DMS114 treated with DMSO at 0.1 percent for 48 hours (cell line): ENCODE results near the gene CPED1.
A peak's percentile ranks its signal among the peaks of the same experiment; 100 is the strongest.

ENCODE experiments used
- DNase-seq: peaks from one replicate; lab custom pipeline; 2025; ENCODE audit not compliant: unreplicated experiment; lab: John Stamatoyannopoulos, UW

The CPED1 gene

DNA sequence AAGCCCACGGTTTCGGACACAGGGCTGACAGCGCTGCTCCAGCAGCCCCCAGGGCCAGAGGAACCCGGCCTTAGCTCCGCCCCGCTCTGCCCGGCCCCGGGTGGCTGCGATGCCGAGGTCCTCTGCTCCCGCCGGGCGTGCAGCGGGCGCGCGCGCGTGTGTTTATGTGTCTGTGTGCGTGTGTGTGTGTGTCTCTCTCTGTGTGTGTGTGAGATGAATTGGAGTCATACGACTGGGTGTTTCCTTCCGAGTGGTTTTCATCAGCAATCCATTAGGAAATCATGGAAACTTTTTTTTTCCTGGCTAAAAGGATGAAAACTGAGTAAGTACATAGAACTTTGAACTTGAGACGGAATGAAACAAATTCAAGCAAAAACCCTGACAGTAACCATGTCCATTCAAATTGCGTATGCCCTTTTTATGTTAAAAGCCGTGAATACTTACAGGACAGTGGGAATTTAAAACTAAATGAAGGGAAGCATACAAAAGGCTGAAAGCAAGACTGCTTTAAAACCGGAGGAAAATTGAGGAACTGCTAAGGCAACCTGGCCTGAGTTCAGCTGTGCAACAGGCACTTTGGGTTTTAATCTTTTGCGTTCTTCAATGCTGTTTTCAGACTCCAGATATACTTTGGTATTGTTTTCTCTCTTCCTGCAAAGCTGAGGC, at the start of gene CPED1:
Gene CPED1, plus strand, starts transcription at position 121 of the 666 bp plus-strand sequence. CDS start 911 bp downstream, outside the sequence.
- DNase-seq = no peak

DNA sequence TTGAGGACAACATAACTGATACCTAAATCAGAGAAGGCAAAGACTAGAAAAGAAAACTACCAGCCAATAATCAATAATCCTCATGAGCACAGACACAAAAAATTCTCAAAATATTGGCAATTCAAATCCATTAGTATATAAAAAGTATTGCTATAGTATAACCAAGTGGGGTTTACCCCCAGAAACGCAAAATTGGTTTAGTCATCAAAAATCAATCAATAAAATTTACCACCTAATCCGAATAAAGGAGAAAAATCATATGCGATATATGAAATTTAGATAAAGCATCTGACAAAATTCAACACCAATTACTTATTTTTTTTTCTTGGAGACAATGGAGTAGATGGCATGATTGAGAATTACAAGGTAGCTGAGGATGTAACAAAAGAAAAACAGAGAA, 49.2 kb upstream of the CPED1 start:
- DNase-seq = no peak

DNA sequence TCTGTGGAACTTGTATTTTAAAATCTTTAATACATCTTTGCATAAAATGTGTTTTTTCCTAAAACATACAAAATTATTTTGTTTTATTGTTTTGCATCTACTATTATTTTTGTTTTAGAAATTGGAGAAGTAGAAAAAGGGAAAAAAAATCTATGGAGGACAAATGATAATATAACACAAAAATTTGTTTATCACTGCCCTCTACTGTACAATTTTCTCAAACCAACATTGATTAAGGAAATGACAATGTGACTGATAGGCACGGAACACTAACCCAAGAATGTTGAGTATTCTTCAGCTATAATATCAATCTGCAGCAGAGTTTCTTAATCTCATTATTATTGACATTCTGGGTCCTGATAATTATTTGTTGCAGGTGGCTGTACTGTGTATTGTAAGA, 47.4 kb upstream of the CPED1 start:
- no peak for DNase-seq

DNA sequence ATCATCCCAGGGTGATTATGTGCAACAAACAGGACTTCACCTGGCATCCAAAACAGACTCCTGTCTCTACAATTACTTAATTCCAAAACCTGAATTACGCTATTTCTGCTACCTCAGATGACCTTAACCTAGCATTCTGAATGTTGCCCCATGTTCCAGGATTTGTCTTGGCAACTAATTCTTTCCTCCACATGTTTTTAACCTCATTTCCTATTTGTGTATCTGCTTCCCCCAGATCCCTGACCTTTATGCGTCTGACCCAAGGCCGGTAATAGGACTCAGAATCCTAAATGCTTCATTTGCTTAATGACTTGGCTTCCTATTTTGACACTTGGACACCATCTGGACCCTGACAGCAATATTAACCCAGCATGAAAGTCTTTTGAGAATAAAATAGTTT, 46.7 kb upstream of the CPED1 start:
- DNase-seq = no peak

DNA sequence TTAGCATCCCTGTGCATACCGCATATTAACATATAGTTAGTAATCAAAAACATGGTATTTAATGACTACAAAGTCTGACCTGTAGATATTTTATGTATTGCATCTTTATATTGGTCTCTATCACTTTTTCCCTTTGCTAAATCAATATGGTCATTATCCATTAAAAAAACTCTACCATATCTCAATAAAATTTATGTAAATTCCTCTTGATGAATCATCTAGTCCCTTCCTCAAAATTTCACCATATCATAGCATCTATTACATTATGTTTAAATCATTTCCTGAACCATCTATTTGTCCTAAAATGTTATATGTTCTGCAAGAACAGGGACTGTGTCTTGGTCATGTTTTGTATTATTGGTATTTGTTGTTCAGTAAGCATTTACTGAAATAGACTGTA, 45.6 kb upstream of the CPED1 start:
- no peak for DNase-seq

DNA sequence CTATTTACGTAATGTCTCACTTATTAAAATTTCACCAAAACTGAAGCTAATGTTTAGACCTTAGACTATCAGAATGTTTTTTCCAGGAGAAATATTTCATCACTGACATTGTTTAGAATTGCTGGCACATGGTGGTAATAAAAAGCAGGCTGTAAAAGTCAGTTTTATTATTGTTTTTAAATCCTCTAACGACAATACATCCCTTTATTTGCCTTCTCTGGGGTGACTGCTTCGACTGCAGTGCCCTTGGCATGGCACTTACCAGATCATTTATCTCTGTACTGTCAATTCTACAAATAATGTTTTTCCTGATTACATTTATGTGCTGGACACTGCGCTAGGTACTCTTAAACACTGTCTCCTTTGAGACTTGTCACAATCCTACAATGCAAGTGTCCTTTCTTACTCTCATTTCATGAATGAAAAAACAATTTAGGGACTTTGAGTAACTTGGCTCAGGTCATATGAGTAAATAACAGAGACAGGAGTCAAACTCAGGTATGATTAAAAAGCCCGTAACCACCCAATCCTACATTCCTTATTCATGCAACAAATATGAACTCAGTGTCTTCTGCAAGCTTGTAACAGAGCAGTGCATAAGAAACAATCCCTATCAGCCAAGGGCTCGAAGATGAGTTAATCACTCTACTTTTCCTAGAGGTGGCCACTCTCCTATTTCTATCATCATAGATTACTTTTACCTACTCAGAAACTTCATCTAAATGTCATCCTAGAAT, 43.5 kb upstream of the CPED1 start:
- no peak for DNase-seq

DNA sequence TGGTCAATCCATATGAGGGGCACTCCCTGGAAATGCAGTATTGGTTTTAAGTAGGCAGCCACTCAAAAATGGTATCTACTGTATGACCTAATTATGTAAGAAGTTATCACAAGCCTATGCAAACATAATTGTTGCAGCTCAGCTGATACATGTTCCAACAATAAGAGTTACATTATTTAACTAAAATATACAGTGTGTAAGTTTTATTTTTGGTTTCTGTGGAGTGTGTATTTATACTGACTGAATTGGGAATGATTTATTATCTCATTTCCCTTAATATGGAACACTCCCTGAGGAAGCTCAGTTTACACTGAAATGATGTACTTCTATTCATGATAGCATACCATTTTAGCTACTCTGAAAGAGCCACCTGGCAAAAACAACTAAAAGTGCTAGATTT, 40.5 kb upstream of the CPED1 start:
- DNase-seq = no peak

DNA sequence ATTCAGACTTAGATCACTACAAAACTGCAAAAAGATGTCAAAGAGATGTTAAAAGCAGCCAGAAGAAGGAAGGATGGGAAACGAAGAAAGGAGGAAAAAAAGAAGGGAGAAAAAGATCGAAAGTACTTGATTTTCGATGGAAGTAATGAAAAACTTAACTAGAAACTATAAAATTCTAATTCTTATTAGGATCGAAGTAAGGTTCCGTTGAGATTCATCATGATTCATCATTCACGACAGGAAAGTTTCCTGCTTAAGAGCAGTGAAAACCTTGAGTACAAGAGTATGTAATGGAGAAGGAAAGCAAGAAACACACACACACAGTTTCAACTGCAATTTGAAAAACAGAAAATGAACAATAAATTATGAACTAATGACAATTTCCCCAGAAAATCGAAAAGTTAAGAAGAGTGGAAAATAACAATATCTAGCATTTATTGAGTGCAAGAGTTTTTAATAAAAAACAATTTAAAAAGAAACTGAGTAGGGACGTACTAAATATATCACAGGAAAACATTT, 39.1 kb upstream of the CPED1 start:
- DNase-seq = no peak

DNA sequence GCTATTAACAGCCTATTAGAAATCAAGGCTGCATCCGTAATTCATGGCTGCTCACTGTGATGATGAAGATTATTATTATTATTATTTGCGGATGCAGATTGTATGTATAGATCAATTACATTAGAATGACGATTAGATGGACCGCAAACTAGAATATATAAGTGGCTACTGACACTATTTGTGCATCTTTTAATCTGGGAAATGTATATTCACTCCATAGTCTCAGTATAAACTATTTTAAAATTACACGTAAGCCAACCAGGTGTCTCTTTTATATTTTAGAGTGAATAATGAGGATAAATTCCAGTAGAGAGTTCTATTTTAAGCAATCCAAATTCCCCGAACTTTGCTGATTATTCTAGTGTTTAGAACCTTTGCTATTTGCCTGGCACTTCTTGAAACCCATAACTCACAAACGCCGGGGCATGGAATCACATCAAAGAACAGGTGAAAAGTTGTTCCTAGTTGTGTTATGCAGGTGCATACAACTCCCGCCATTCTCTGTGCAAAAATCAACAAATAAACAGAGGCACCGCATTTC, 38.4 kb upstream of the CPED1 start:
- DNase-seq = no peak

DNA sequence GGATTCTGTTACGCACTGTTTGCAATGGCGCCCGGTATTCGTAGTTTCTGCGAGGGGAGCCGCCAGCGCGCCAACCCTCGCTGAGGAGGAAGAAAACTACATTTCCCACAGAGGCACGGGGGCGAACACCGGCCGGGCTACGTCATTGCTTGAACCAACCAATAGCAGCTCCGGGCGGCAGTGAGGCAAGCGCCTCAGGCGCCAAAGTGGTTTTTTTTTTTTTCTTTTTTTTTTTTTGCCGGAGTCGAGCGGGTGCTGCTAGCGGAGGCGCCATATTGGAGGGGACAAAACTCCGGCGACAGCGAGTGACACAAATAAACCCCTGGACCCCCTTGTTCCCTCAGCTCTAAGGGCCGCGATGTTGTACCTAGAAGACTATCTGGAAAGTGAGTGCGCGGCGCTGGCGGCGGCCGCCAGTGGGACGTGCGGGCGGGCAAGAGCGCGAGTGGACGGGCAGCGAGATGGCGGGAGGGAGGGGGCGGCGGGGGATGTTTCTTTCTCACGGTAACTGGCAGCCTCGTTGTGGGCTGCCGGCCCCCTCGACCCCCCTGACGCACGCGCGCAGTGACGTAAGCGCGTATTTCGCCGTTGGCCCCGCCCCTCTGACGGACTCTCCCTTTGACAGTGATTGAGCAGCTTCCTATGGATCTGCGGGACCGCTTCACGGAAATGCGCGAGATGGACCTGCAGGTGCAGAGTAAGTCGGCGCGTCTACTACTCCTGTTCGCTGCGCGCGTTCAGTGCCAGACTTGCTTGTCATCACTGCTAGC, 37.8 kb upstream of the CPED1 start, which contains the start of gene ING3:
Gene ING3, plus strand, starts transcription at position 239 of the 770 bp plus-strand sequence. Its CDS starts 120 bp downstream, at position 359.
- DNase-seq = peak; percentile 95

DNA sequence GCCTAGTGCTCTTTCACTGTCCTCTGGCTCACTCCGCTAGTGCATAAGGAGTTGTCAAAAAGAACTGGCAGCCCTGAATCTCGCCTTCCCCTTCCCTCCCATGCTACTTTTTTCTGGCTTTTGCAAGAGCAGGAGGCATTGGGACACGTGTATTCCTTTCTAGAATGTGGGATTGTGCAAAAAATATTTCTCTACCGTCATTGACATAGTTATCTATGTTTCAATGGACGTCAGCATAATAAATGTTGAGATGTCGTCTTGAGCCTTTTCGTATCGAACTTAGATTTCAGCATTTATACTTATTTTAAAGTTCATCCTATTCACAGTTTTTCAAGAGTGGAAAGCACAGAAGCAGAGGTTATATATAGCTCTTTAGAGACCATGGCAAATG, 37.2 kb upstream of the CPED1 start:
- no peak for DNase-seq

DNA sequence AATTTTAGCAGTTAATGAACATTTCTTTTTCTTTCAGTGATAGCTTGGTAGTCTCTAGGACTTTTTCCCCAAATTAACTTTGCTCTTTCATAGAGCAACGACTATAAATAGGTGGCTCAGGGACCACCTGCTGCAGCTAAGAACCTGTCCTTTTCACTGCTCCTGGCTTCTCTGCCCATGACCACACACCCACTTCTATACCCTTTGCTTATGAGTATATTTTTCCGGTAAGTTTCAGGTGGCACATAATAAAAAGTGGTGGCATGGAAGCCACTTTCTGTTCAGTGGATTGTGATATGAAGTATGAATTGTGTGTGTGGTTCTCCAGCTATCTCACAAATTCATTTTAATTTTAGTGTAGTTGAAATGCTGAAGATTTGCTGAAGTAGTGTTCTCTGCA, 36.7 kb upstream of the CPED1 start:
- DNase-seq = no peak

DNA sequence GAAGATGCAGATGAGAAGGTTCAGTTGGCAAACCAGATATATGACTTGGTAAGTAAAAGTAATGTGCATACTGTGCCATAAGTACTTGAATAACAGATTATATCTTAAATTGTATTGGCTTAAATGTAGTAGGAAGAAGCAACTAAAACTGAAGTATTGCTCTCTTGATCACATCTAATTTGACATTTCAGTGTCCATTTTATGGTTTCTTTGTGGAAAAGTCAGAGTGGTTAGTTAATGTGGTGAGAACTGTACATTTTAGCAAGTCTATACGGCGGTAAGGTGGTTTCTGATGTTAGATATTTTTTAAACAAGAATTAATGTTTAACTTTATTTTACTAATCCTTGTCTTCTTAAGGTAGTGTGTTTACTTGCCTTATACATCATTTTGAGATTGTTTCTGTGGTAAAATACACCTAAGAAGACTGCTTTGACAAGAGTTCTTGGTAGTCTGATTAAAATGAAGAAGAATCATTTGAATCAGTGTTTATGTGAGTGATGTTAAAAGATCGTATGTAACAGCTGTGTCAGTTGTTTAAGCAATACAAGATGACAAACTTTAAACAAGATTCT, 32.8 kb upstream of the CPED1 start:
- DNase-seq = no peak

DNA sequence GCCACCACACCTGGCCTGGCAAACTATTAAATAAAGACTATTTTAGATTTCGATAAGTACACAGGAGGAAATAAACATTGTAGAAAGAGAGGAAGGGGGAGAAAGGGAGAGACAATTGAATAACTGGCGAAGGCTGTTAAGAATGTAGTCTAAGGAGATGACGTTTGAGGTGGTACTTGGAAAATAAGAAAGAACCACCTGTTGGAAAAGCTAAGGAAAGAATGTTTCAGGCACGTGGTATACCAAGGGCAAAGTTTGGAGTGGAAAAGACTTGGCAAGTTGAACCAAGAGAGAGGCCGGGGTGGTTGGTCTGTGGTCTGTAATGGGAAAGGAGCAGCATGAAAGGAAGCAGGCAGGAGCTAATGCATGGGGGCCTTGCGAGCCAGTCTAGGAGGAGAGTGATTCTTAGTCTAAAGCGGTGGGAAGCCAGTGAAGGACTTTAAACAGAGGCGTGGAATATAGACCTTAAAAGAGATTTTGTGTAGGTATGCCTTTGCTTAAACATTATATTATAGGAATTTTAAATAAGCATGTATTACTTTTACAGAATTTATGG, 28.5 kb upstream of the CPED1 start:
- DNase-seq = no peak

DNA sequence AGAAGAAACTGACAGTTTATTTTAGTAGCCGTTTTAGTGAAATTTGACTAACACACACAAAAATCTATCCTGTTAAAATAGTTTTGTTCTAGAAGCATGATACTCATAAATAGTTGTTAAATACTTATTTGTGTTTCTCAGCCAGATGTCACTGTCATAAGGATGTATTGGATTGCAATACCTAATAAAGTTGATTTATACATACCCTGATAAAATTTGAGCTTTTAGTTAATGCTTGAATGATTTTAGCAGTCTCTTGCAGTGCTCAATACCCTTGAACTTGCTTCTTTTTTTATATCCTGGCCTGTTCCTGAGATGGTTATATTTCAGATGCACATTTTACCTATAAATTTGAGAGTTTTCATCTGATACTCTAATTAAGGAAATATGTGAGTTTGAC, 27.8 kb upstream of the CPED1 start:
- no peak for DNase-seq

DNA sequence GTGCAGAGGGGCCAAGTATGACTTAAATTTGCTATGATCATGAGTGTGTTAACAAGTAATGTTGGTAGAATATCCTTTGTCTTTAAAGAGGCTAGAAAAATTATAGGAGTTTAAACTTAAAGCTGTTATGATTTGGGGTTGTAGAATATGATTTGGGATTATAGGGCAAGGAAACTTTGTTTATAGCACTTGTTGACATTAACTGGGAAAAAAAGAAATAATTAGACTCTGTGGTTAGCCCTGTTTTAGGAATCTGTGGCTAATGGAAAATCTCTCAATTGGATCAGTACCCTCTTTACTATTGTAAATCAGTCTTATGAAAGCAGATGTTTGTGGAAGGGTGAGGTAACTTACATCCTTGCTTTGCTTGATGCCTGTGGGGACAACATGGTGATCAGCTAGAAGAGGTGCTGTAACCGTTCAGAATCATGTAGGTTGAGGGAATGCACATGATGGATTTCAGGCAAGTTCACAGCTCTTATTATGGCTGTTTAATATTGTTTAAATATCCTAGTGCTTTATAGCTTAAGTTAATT, 26.8 kb upstream of the CPED1 start:
- no peak for DNase-seq

DNA sequence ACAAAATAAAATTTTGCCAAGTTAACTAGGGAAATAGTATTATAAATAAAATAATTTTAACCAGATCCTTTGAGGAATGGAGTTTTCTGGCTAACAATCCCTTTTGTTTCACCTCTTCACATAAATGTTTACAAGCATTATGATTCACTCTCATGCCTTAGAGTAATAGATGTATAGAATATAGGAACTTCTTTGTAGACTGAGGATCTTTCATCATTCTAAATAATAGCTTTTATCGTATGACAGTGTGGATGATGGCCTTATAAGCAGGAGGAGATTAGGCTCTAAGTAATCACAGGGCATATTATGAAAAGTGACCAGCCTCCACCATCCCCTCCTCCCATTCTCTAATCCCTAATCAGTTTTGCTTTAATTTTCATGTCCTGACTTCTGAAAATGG, 24.4 kb upstream of the CPED1 start:
- DNase-seq = no peak

DNA sequence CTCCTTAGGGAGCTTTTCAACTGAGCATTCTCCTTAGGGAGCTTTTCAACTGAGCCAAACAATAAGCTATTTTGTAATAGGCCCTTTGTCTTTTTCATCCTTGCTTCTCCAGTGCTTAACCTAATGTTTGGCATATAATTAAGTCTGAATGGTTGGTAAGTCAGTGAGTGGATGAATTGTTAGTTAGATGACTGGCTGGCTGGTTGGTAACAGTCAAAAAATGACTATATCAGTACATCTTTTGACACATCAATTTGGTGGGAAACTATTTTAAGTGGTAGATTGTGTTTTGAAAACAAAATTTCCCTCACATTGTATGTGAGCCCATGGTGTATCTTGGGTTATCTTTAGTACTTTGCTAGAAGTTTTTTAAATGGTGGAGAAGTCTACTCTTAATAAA, 21.6 kb upstream of the CPED1 start:
- DNase-seq = no peak

DNA sequence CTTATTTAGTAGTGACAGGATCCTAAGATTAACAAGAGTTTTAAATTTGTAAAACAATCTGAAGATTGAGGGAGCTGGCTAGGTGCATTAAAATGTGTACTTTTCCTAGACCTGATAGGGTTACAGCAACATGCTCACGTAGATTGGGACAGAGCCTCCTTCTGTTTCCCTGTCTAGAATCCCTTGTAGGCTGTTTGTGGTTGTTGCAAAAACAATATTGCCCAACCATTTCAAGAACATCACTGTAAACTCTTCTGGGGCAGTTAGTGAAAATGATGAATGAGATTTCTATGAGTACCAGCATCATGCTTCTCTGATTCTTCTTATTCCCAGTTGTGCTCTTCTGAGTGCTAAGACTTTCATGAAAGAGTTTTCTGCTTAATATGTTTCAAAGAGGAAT, 14.7 kb upstream of the CPED1 start:
- no peak for DNase-seq

DNA sequence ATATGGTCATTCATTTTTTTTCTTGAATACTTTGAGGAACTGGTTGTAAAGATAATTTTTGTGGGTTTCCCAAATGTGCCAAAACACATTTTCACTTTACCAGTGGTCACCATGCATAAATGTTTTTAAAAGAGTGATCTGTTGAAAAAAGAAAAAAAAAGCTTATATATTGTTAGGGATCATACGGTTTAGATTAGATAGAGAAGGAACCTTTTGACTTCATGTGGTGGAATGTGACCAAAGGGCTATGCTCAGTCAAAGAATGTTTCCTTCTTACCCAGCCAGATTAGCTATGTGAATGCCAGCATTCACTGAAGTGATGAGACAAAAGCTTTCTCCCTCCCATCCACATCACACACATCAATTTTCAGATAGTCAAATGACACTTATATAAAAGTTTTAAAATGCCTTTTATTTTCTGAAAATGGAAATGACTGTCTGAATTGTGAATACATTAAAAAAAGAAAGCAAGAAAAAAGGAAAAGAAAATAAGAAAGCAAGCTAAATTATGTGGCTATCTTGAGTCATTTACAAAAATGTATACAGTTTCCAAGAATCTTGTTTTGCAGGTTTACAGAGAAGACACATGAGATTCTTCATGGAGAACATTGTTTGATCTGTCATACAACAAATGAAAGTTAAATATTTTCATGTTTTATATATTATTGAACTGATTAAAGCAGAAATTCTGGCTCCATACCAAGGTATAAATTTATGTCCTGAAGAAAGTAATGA, 8.6 kb upstream of the CPED1 start:
- DNase-seq = no peak
